ENCODE results near the gene ARHGEF12.
A peak's percentile ranks its signal among the peaks of the same experiment; 100 is the strongest.

Gene ARHGEF12

GRCh38 chr11:120432056-120433018 is 96.1 kb downstream of the ARHGEF12 start:
- DNase-seq, result no peak

GRCh38 chr11:120441592-120441991 is 105.4 kb downstream of the ARHGEF12 start:
- DNase-seq, result no peak

- DNase-seq, result no peak
These were observed 105.8 kb downstream of the ARHGEF12 start for GRCh38 chr11:120442031-120442430.

- no peak for DNase-seq
These were observed 110.6 kb downstream of the ARHGEF12 start for GRCh38 chr11:120446802-120447201.

- no peak for DNase-seq
These were observed 112.0 kb downstream of the ARHGEF12 start for GRCh38 chr11:120448240-120448639.

- DNase-seq, result no peak
These were observed 119.3 kb downstream of the ARHGEF12 start for GRCh38 chr11:120455487-120455886.

GRCh38 chr11:120457996-120458395 is 121.8 kb downstream of the ARHGEF12 start:
- DNase-seq, result no peak

- DNase-seq, result no peak
These were observed 126.6 kb downstream of the ARHGEF12 start for GRCh38 chr11:120462825-120463224.

GRCh38 chr11:120465921-120466534 is 129.8 kb downstream of the ARHGEF12 start:
- no peak for DNase-seq

GRCh38 chr11:120467627-120468026 is 131.4 kb downstream of the ARHGEF12 start:
- no peak for DNase-seq

- no peak for DNase-seq
These were observed 134.9 kb downstream of the ARHGEF12 start for GRCh38 chr11:120471131-120471530.

- no peak for DNase-seq
These were observed 135.8 kb downstream of the ARHGEF12 start for GRCh38 chr11:120471994-120472393.

GRCh38 chr11:120473503-120473902 is 137.3 kb downstream of the ARHGEF12 start:
- no peak for DNase-seq

- peak; percentile 21 for DNase-seq
These were observed 145.9 kb downstream of the ARHGEF12 start for GRCh38 chr11:120482149-120482548.

GRCh38 chr11:120484722-120485121 is 148.5 kb downstream of the ARHGEF12 start:
- no peak for DNase-seq

- peak; percentile 11 for DNase-seq
These were observed 149.9 kb downstream of the ARHGEF12 start for GRCh38 chr11:120486138-120486537.

- DNase-seq, result peak; percentile 18
These were observed 153.6 kb downstream of the ARHGEF12 start for GRCh38 chr11:120489799-120490198.

- no peak for DNase-seq
These were observed 156.3 kb downstream of the ARHGEF12 start for GRCh38 chr11:120492486-120492885.

GRCh38 chr11:120494595-120494994 is 158.4 kb downstream of the ARHGEF12 start:
- no peak for DNase-seq

- DNase-seq, result no peak
These were observed 162.9 kb downstream of the ARHGEF12 start for GRCh38 chr11:120499088-120499487.

GRCh38 chr11:120499859-120500258 is 163.6 kb downstream of the ARHGEF12 start:
- DNase-seq, result no peak

GRCh38 chr11:120500414-120501071 is 164.3 kb downstream of the ARHGEF12 start:
- DNase-seq, result peak; percentile 29

- no peak for DNase-seq
These were observed 165.2 kb downstream of the ARHGEF12 start for GRCh38 chr11:120501440-120501839.

All from NCI-H1105 treated with DMSO at 0.1 percent for 48 hours (cell line).